LoVo (cell line): ENCODE measurements around the gene TAF11L7.
"Not testable (repeated sequence)": the region's sequence is repeated elsewhere in the genome, so short reads cannot be mapped to it uniquely, and the experiment has no call there.

Experiments used
- DNase-seq: peaks from one replicate; pipeline ENCODE4 v3.0.0-alpha.2; 2016; ENCODE audit warnings: low spot score

TAF11L7 gene

GRCh38 chr5:17585658-17586057 is at the start of gene TAF11L7:
Gene TAF11L7 (minus strand): TSS chr5:17585758.
- not testable (repeated sequence) for DNase-seq

- DNase-seq = no peak
Measured at GRCh38 chr5:17634160-17634559, 48.6 kb upstream of the TAF11L7 start, which contains the start of gene TAF11L14. Gene TAF11L14 (plus strand): TSS chr5:17634460.

GRCh38 chr5:17631788-17632187 is 46.2 kb upstream of the TAF11L7 start, which contains the start of gene TAF11L13:
Gene TAF11L13 (plus strand): TSS chr5:17632088.
- not testable (repeated sequence) for DNase-seq

- no peak for DNase-seq
Measured at GRCh38 chr5:17625686-17626085, 40.1 kb upstream of the TAF11L7 start.

- no peak for DNase-seq
Measured at GRCh38 chr5:17620627-17621026, 35.1 kb upstream of the TAF11L7 start.

- DNase-seq = no peak
Measured at GRCh38 chr5:17619354-17619753, 33.8 kb upstream of the TAF11L7 start.

GRCh38 chr5:17614872-17615605 is 29.5 kb upstream of the TAF11L7 start:
- no peak for DNase-seq

GRCh38 chr5:17610092-17610491 is 24.5 kb upstream of the TAF11L7 start, which contains the start of gene TAF11L12:
Gene TAF11L12 (plus strand): TSS chr5:17610392.
- DNase-seq = not testable (repeated sequence)

- not testable (repeated sequence) for DNase-seq
Measured at GRCh38 chr5:17607461-17607860, 21.9 kb upstream of the TAF11L7 start.

- no peak for DNase-seq
Measured at GRCh38 chr5:17604951-17605350, 19.4 kb upstream of the TAF11L7 start.

GRCh38 chr5:17603880-17604279 is 18.3 kb upstream of the TAF11L7 start, which contains the start of gene TAF11L11:
Gene TAF11L11 (plus strand): TSS chr5:17604183.
- not testable (repeated sequence) for DNase-seq

- DNase-seq = not testable (repeated sequence)
Measured at GRCh38 chr5:17597728-17598127, 12.2 kb upstream of the TAF11L7 start, which contains the start of gene TAF11L10. Gene TAF11L10 (minus strand): TSS chr5:17597828.

GRCh38 chr5:17594255-17594654 is 8.7 kb upstream of the TAF11L7 start, which contains the start of gene TAF11L9:
Gene TAF11L9 (minus strand): TSS chr5:17594394.
- not testable (repeated sequence) for DNase-seq

GRCh38 chr5:17590860-17591259 is 5.3 kb upstream of the TAF11L7 start, which contains the start of gene TAF11L8:
Gene TAF11L8 (minus strand): TSS chr5:17590960.
- DNase-seq = not testable (repeated sequence)
